C4-2B (cell line): ENCODE measurements around the gene TIMM8A.

Experiments
- H3K27ac ChIP-seq: fragments of 450-650 bp; 2 replicates; pipeline ENCODE4 v1.5.1; 2017
- ZFX ChIP-seq: fragments of 450-650 bp; IDR thresholded peaks from 2 replicates; pipeline ENCODE4 v1.6.1; 2017
- TF ChIP-seq, protein P1 (sequence below): fragments of 450-650 bp; conservative IDR thresholded peaks from 2 replicates; pipeline ENCODE4 v1.5.1; 2017; ENCODE audit warnings: mild to moderate bottlenecking

Gene TIMM8A

DNA sequence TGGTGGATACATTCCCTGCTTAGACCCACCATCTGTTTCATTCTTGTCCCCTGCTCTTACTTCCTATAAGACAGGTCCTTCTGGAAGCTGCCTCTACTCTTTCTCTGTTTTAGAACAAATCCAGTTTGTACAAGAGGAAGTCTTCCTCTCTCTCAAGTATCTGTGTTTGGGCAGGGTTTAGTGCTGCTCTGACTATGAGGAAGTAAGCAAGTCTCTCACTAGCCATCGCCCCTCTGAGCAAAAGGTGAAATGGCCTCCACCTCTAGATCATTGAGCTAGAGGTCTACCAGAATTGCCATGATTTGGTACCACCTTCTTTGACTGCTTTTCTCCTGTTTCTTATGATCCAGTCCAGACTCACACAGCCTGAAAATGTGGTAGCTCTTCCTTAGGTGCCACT, 29.0 kb upstream of the TIMM8A start:
- TF ChIP-seq, protein P1, sequence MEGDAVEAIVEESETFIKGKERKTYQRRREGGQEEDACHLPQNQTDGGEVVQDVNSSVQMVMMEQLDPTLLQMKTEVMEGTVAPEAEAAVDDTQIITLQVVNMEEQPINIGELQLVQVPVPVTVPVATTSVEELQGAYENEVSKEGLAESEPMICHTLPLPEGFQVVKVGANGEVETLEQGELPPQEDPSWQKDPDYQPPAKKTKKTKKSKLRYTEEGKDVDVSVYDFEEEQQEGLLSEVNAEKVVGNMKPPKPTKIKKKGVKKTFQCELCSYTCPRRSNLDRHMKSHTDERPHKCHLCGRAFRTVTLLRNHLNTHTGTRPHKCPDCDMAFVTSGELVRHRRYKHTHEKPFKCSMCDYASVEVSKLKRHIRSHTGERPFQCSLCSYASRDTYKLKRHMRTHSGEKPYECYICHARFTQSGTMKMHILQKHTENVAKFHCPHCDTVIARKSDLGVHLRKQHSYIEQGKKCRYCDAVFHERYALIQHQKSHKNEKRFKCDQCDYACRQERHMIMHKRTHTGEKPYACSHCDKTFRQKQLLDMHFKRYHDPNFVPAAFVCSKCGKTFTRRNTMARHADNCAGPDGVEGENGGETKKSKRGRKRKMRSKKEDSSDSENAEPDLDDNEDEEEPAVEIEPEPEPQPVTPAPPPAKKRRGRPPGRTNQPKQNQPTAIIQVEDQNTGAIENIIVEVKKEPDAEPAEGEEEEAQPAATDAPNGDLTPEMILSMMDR, result no peak
- no peak for TF ChIP-seq ZFX
- no peak overlapping the region for H3K27ac ChIP-seq

DNA sequence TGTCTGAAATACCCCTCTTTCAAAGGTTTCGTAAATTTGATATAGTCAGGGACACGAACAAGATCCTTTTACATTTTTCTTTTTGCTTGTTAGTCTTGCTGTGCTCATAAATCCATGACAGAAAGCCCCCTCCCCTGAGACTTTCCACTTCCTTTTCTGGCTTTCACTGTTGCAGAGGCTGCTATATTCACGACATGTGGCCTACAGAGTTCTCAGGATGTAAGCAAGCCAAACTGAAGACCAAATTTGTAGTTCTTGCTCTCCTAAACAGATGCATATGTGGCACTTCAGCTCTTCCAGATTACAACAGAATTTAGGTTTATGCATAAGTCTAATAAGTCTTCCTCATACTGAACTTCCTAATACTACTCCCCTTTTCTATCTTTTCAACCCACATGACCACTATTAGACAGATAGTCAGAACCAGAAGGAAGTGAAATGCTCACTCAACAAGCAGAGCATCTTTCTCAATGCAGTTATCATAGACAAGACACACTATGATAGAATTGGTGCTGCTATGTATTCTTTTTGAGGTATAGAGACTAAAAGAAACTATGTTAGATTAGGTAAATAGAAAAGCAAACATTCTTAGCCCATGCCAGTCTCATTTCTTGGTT, 22.5 kb upstream of the TIMM8A start:
- H3K27ac ChIP-seq, result no peak overlapping the region
- TF ChIP-seq ZFX, result no peak
- TF ChIP-seq, protein P1, result no peak

- no peak overlapping the region for H3K27ac ChIP-seq
Measured at GRCh38 chrX:101369687-101370086, 21.1 kb upstream of the TIMM8A start.

GRCh38 chrX:101368800-101369199, 20.3 kb upstream of the TIMM8A start:
- no peak overlapping the region for H3K27ac ChIP-seq
- TF ChIP-seq, protein P1, result no peak
- no peak for TF ChIP-seq ZFX

More at GRCh38 chrX:101369687-101370086, 21.1 kb upstream of the TIMM8A start:
- TF ChIP-seq, protein P1, result no peak
- TF ChIP-seq ZFX, result no peak

DNA sequence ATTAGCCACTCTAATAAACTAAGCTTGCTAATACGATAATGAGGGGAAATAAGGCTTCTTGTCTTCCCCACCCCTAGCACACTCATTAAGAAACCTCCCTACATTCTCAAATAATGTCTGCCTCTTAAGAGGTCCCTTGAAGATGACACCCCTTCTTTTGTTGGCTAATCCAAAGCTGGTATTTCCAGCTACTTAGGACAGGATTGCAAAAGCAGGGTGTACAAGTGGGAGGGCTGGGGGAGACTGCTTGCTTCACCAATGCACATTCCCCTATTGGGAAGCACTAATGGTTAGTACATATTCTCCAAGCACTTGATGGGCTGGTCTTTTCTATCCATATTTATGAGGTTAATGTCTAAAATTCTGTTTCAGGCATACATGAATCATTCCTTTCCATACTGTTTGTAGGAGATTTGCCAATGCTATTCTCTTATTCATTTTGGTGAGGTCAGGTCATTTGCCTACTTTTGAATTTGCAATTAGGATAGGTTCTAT, 16.8 kb upstream of the TIMM8A start:
- H3K27ac ChIP-seq, result no peak overlapping the region
- no peak for TF ChIP-seq ZFX
- TF ChIP-seq, protein P1, result no peak

DNA sequence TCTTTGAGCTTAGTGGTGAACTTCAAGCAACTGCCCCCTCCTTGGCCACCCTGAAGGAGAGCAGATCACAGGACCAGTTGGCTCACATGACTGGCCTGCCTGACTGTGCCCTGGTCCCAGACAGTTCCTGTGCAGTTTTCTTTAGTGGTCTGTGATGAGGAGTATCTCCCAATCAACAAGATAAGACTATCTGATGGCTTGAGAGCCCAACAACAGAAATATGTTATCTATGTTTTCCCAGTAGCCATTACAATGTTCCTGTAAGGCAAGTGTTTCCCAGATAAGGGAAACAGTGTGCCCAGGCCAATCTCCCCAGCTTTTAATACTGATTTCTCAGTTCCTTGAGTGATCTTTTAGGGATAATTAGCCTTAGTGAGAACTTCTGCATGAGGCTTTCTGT, 14.2 kb upstream of the TIMM8A start:
- no peak overlapping the region for H3K27ac ChIP-seq
- TF ChIP-seq, protein P1, result no peak
- no peak for TF ChIP-seq ZFX

DNA sequence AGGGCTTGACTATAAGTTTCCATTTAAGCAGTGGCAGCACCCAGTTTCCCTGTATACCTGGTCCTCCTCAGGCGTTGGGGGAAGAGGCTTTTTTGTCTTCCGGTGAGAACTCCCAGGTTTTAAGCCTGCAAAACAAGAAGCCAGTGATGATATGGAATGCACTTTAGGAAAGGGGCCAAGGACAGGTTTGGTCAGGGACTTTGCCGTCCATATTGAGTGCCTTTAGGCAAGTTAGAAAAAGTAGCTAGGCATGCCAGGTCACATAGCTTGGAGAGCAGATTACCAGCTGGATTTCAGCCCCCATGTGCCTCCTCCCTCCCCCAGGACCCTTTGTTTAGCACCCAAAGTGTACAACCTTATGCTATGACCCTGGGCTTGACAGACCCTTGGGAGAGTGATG, 13.6 kb upstream of the TIMM8A start:
- no peak overlapping the region for H3K27ac ChIP-seq
- TF ChIP-seq ZFX, result no peak
- TF ChIP-seq, protein P1, result no peak
